GM21529 (cell line): ENCODE results near the gene USP28.

Source experiments
- ATAC-seq: cut with Tn5 transposase; IDR thresholded peaks from one replicate; pipeline ENCODE4 v1.9.1; 2021; ENCODE audit not compliant: unreplicated experiment

The USP28 gene

GRCh38 chr11:113876798-113877669 lies 1.7 kb upstream of the USP28 start:
- ATAC-seq = no peak

- ATAC-seq = no peak
These were observed 864 bp upstream of the USP28 start for GRCh38 chr11:113876074-113876797.

DNA sequence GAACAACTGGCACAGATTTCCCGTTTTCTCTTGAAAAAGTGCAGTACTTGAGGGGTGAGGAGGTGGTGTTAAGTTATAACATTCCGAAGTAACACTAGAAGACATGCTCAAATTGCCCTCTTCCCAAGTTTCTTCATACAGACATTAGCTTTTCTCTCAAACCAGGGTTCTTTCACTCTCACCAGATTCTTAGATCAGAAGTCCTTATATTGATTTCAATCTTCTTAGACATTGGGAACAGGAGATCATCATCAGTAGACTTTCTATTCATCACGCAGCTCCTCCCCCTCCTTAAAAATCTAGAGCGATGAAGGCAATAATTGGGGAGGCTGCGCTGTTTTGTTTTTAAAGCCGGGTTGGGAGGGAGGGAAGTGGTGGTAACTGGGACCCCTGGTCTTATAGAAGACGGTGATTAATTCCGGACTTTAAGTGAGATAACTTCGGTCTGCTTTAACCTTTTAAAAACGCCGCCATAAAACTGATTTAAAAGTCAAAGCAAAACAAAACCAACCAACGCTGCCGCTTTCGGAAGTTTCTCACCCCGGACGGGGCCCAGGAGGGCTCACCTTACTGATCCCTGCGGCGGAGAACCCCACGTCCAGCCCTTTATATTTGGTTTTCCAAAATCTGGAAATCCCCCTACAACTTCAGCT lies 665 bp downstream of the USP28 start:
- ATAC-seq = peak; percentile 41

DNA sequence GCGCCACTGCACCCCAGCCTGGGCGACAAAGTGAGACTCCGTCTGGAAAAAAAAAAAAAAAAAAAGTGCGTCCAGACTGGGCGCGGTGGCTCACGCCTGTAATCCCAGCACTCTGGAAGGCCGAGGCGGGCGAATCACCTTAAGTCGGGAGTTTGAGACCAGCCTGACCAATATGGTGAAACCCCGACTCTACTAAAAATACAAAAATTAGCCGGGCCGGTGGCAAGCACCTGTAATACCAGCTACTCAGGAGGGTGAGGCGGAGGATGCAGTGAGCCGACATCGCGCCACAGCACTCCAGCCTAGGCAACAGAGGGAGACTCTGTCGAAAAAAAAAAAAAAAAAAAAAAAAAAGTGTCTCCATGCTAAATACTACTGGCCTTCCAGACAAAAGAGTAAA lies 1.3 kb downstream of the USP28 start:
- no peak for ATAC-seq

DNA sequence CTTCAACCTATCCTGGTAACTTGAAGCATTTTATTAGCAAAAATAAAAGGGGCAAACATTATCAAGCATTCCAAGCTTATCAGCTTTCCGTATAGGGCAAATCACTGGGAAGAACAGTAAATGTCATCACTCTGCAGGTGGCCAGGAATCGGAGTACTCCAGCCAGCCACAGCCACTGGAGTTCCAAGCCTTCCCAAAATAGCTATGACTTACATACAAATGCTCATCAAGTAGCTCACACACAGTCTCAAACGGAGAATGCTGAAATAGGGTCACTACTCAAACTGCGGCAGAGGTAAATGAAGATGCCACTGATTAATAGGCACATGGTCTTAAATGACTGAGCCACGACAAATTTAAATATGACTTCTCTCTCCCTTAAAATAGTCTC lies 2.1 kb downstream of the USP28 start:
- ATAC-seq = no peak

- no peak for ATAC-seq
These were observed 4.0 kb downstream of the USP28 start for GRCh38 chr11:113871336-113871735.

DNA sequence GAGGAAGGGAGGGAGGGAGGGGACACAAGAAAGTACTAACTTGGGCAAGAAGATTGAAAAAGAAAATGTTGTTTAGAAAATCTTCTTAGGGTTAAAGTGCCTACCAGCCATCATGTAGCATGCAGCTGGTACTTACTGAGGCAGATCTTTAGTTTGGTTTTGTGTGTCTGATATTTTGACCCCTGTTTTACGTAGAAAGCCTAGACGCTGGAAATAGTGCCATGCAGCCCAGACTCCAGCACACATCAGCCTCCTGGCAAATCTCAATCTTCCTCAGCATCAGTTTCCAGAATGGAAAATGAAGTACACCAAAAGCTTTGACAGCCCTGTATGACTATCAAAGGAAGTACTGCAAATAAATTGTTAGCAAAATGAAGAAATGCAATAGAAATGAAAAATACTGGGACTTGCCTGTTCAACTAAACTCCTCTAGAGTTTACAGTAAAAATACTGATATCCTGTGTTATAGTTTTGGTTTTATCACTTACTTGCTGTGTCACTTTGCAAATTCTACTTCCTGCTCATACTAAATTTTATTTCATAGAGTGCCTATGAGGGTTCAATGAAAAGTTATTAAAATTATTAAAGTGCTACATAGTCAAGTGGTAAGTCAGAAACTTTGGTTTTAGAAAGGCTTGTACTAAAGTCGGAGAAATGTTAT lies 7.4 kb downstream of the USP28 start:
- no peak for ATAC-seq

GRCh38 chr11:113865873-113866272 lies 9.5 kb downstream of the USP28 start:
- no peak for ATAC-seq

GRCh38 chr11:113864410-113864809 lies 11.0 kb downstream of the USP28 start:
- ATAC-seq = no peak

DNA sequence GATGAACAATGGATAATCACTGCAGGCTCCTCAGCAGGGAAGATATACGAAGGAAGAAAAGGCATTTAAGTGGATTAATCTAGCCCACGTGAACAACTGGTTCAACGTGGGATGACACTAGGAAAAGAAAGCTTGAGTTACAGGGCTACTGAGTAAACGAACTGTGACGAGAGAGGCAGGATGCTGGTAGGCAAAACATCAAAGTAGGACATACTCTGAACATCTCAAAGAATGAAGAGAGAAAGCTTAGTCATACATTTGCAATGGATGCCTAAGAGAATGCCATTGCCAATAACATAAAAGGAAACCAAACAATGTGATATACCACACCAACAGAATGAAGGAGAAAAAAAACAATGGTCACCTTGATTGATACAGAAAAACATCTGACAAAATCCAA lies 12.9 kb downstream of the USP28 start:
- ATAC-seq = no peak

DNA sequence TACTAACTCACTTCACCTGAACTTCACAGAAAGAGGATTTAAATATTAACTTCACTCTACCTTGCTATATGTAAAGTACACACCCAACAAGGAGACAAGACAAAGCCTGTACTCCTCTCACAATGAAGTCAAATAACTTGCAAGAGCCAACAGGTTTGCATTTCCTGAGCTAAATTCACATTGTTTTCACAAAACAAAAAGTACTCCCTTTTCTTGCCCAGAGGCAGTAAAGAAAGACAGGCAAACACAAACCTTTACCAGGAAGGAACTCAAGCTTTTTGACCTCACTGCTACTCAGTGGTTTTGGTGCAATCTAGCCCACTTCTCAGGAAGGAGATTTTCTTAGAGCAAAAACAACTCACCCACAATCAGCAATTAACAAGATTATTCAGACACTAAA lies 15.7 kb downstream of the USP28 start:
- no peak for ATAC-seq

DNA sequence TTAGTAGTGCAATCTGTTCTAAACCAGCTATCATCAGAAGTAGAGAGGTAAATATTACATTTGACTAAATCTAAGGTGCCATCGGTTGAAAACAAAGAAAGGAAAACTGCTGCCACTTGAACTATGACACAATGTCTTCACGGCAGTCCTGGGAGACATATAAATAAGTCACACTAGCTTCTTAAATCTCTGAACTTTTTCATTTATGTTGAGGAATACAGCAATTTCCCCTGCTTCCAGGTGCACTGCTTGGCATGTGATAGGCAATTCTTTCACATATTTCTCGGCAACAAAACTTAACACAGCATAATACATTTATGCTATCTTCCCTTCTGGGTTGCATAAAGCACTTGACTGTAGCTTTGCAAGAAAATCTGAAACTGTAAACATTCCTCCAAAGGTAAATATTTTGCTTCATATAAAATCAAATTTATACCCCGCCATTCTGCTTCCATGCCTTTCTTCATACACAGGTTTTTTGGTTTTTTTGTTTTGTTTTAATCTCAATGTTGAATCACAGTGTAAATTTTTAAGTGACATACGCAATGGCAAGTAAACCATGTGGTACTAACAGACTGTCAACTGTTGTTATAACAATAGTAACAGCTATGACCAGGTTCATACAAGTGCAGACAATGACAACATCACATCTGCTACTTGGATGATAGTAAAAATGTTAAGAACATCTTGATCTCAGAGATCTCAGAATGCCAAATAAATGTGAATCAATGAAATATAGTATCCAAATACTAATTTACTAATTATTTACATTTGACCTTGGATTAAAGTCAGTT lies 18.2 kb downstream of the USP28 start:
- no peak for ATAC-seq

- ATAC-seq = no peak
These were observed 19.6 kb downstream of the USP28 start for GRCh38 chr11:113855803-113856202.

GRCh38 chr11:113850188-113850587 lies 25.2 kb downstream of the USP28 start:
- no peak for ATAC-seq

GRCh38 chr11:113849713-113850112 lies 25.7 kb downstream of the USP28 start:
- no peak for ATAC-seq

DNA sequence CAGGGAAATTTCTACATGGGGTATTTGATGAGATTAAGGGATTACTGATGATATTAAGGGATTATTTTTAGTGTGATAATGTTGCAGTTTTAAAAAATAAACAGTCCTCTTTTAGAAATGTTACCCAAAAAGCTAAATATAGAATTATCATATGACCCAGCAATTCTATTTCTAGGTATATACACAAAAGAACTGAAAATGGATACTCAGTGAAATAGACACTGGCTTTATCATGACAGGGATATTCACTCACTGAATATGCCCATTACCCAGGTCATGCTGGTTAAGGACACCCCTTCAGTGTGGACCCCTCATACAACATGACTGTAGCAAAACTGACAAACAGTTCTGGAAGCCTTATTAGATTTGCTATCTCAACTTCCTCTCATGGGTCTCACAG lies 27.8 kb downstream of the USP28 start:
- ATAC-seq = no peak

DNA sequence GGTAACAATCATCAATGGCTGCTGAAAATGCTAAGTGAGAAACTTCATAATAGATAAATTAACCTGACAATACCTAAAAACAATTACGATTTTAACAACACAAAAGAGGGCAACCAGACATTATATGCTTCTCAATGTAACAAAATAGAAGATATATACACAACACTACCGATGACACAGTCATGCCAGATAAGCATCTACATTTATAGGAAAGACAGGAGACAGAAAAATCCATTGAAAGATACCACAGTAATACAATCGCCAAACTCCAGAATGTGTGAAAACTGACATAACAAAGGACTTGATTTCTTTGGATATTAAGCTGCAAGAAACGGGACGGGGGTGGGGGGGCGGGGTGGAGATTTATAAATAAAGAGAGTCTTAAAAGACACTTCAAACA lies 28.3 kb downstream of the USP28 start:
- no peak for ATAC-seq

DNA sequence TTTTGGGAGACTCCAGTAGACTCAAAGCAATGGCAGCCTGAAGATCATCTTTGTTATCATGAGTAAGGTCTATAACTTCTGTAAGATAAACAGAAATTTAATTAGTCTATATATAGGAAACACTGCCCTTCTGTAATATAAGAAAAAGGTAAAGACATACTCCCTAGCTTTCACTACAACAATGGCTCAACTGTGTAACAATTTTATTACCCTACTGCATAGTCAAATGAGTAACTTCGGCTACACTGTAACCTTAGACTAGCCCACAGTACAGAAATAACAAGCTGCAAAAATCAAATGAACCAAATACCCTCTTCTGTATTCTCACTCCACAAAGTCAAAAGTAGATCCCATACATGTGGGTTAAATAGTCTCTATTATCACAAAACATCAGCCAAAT lies 33.7 kb downstream of the USP28 start:
- no peak for ATAC-seq

DNA sequence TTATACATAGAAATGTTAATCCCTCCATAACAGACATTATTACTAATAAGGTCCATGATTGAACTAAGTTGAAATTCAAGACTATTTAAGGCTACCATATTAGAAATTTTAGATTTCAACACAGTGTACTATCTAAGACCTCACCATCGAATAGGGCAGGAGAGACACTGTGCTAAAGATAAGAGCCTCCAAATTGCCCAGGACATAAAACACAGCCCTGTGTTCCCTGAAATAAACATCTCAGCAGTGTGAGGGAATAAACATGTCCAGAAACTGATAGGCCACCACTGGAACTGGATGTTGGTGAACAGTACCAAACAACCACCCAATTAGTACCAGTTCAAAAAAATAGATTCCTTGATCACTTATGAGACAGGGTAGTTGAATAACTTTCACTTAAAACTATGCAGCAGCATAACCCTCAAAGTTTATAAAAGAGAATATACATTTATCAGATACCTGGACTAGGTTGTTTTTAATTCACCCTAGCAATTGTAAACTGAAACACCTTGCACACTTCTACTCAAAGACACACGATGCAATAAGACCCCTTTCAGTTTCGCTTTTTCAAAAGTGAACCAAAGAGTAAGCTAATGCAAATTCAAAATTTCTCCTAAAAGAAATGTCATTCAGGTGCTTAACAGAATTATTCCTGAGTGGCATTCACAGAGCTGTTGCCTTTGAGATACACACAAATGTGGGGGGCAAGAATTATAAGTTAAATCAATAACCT lies 34.3 kb downstream of the USP28 start:
- ATAC-seq = peak; percentile 46

DNA sequence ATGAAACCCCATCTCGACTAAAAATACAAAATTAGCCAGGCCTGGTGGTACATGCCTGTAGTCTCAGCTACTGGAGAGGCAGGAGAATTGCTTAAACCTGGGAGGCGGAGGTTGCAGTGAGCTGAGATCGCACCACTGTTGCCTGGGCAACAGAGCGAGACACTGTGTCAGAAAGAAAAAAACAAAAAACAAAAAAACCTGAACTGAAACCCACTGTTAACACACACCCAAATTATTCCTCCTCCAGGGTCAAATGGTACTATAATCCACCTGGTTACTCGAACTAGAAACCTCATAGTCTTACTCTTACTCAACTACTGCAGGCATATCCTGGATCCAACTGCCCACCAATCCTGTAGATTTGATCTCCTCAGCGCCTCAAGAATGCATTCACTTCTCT lies 35.5 kb downstream of the USP28 start:
- ATAC-seq = peak; percentile 88
